H54 (cell line): ENCODE results near the gene IBA57.

Source experiments
- DNase-seq: peaks from one replicate; pipeline ENCODE4 v3.0.0; 2011; ENCODE audit warnings: low spot score, mixed read lengths; ENCODE audit not compliant: insufficient read length
- FAIRE-seq: peaks from 3 replicates; lab custom pipeline; 2011; peaks lifted over from hg19 to GRCh38; lab: Jason Lieb, UNC
- POLR2A ChIP-seq: IDR thresholded peaks from 2 replicates; pipeline ENCODE4 v1.6.1; 2011; ENCODE audit warnings: low read depth, mild to moderate bottlenecking, low read length

The IBA57 gene

GRCh38 chr1:228175316-228176023 lies 9.9 kb downstream of the IBA57 start:
- DNase-seq (no peak), FAIRE-seq (no peak)
- no peak for TF ChIP-seq POLR2A

DNA sequence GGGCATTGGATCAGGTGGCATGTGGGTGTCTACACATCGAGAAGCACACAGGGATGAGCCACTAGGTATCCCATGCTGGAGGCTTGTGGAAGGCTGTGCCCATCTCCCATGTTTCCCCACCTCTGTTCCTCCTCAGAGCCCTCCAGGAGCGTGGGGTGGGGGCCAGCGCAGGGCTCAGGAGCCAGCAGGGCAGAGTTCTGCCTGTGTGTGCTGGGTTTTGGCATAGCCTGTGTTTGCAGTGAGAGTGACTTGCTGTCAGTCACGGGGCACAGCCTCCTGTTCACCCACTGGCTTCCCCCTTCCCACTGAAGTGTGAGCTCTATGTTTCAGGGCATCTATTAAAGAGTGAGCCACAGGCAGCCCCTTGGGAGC lies 10.4 kb downstream of the IBA57 start:
- no peak for DNase-seq
- no peak for TF ChIP-seq POLR2A
- no peak for FAIRE-seq

DNA sequence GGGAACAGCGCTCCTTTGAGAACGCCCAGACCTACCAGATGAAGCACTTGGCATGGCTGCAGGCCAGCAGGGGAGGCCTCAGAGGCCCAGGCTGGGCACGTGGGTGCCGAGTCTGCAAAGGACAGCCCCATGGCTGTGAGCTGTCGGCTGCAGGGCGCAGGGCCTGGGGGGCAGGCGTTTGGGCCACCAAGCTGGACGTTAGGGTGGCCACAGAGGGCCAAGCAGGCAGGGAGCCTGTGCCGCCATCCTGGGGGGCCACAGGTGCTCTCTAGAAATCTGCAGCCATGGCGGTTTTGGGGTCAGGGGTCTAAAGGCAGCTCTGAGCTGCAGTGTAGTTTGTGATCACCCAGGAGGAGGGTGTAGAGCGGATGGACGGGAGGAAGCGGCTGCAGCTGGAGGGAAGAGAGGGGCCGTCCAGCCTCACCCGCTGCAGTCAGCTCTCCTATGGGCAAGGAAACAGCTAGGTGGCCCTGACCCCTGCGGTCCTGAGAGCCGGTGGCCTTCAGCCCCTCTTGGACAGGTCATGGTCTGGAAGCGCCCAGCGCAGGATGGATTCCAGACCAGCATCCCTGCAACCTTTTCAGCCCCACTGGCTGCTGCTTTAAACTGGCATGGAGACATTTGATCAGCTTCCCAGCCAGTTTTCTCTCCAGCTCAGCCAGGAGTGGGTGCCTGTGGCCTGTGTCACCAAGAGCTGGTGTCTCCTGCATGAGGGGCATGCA lies 11.0 kb downstream of the IBA57 start:
- FAIRE-seq (no peak), DNase-seq (no peak)
- TF ChIP-seq POLR2A = no peak

DNA sequence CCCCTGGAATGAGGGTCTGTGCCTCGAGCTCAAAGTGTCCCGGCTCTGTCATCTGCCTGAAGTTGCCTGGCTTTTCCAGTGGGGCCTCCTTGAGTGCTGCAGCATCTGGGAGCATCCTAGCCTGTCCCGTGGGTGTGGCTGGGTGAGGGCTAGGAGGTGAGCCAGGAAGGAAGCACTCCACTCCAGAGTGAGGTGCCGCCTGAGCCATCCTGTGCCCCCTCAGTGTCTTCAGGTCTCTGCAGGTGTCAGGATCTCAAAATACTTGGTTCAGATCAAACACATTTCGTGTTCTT lies 11.5 kb downstream of the IBA57 start:
- TF ChIP-seq POLR2A = no peak

GRCh38 chr1:228177721-228178710 lies 12.4 kb downstream of the IBA57 start:
- FAIRE-seq (no peak), DNase-seq (no peak)
- no peak for TF ChIP-seq POLR2A

More for the DNA sequence above, 11.5 kb downstream of the IBA57 start:
- FAIRE-seq (no peak), DNase-seq (no peak)

DNA sequence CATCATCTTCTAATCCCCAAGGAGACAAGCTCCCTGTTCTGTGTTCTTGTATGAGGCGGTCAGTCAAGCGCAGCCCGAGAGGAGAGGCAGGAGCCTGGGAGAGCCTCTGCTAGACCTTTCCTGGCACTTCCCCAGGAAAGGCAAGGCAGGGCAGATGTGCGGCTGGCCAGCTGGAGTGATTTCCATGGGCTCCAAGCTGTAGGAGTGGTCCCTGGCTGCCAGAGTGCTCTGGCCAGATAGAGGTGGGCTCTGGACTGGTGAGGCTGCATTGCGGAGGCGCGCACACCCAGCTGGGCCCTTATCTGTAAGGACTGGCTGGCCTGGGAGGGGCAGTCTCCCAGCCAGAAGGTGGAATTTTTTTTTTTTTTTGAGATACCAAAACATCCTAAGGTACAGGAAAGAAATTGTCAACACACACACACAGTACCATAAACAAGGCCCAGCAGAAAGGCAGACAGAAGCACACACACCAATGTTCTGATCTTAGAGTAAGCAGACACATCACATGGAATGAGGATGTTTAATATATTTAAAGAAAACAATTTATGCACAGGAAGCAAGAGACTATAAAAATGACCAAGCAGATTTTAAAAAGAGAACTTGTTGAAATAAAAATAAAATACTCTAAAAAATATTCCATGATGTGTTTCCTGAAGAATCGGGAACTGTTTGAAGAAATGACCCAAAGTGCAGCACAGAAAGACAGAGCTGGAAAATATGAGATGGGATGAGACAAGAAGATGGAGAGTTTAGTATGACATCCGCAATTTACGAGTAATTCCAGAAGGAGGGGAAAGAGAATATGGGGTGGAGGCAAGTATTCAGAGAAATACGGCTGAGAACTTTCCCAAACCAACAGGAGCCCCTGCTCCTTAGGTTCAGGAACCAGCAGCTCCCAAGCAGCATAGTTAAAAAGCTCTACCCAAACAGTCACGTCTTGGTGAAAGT lies 13.4 kb downstream of the IBA57 start:
- DNase-seq (no peak), FAIRE-seq (no peak)
- no peak for TF ChIP-seq POLR2A

DNA sequence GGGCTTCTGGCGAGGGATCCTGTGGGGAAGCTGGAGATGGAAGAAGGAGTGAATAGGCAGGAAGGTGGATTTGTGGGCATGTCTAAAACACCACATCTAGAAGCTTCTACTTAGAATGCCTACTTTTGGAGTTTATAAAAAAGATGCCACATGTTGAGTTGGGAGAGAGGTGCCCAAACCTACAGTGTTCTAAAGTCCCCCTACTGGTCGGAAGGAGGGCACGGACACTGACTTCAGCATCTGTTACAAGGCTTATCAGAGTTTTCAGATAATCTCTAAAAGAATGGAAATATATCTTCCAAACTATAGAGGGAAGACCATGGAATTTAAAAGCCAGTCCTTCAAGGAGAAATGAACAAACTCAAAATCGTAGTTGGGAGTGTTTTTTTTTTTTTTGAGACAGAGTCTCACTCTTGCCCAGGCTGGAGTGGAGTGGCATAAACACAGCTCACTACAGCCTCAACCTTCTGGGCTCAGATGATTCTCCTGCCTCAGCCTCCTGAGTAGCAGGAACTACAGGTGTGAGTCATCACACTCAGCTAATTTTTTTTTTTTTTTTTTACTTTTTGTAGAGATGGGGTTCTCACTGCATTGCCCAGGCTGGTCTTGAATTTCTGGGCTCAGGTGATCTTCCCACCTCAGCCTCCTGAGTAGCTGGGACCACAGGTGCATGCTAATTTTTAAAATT lies 14.8 kb downstream of the IBA57 start:
- FAIRE-seq (no peak), DNase-seq (no peak)
- no peak for TF ChIP-seq POLR2A

- DNase-seq = no peak
- FAIRE-seq = no peak
- TF ChIP-seq POLR2A = no peak
Observed at GRCh38 chr1:228180959-228181644, 15.5 kb downstream of the IBA57 start.

GRCh38 chr1:228181645-228182034 lies 16.0 kb downstream of the IBA57 start:
- FAIRE-seq (no peak), DNase-seq (no peak)
- no peak for TF ChIP-seq POLR2A

DNA sequence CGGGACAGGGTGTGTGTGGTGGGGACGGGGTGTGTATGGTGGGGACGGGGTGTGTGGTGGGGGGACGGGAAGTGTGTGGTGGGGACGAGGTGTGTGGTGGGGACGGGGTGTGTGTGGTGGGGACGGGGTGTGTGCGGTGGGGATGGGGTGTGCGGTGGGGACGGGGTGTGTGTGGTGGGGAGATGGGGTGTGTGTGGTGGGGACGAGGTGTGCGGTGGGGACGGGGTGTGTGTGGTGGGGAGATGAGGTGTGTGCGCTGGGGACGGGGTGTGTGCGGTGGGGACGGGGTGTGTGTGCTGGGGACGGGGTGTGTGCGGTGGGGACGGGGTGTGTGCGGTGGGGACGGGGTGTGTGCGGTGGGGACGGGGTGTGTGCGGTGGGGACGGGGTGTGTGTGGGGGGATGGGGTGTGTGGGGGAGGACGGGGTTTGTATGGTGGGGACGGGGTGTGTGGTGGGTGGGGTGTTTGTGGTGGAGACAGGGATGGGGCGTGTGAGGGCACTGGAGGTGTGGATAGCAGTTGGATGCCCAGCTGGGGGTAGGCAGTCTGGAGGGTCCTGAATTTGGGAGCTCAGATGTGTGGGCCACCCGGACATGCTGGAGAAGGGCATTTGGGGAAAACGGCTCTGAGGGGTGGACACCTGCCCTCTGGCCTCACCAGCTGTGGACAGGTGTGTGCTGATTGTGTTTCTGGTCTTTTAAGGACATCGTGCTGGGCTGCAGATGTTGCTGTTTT lies 16.9 kb downstream of the IBA57 start:
- DNase-seq (no peak), FAIRE-seq (no peak)
- TF ChIP-seq POLR2A = no peak

GRCh38 chr1:228184152-228184551 lies 18.5 kb downstream of the IBA57 start:
- FAIRE-seq = no peak
- no peak for DNase-seq
- no peak for TF ChIP-seq POLR2A
